DND-41 (cell line): ENCODE results near the gene MYLK.

Experiments used
- CTCF ChIP-seq: IDR thresholded peaks from 2 replicates; pipeline ENCODE4 v1.5.1; 2012; ENCODE audit warnings: borderline replicate concordance, low read length, moderate library complexity, mild to moderate bottlenecking; ENCODE audit not compliant: poor library complexity, severe bottlenecking; ENCODE audit errors: extremely low read depth
- EZH2 ChIP-seq: IDR thresholded peaks from 3 replicates; pipeline ENCODE4 v1.6.1; 2012; ENCODE audit warnings: borderline replicate concordance, low read depth, mild to moderate bottlenecking, moderate library complexity, low read length, inconsistent platforms; ENCODE audit not compliant: severe bottlenecking

DNA sequence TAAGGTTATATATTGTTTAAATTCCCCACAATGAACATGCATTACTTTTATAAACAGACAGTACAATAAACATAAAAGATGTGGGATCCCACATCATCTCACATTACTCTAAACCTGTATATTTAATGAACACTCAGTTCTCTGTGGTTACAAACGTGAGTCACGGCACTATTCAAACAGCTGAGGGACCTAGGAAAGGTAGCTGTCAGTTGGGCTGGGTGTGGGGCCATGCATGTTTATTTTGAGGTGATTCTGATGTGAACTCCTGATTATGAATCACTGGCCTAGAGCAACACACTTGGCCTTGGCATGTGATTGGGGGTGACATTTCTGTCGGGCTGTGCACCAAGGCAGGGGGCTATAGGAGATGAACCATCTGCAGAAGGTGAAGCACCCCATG, 151.7 kb downstream of the MYLK start:
- TF ChIP-seq CTCF (no peak), EZH2 (no peak)
